Measurements from ENCODE around the gene FHAD1. TPM values are rescaled to one million over a fixed set of nuclear protein-coding genes. Genes with fewer than 3 reads are reported as not detected.

The FHAD1 gene
- total and polyA plus RNA-seq, 4 donors = under 0.01 to 0.13 (median 0.05) TPM; not detected in 1

DNA sequence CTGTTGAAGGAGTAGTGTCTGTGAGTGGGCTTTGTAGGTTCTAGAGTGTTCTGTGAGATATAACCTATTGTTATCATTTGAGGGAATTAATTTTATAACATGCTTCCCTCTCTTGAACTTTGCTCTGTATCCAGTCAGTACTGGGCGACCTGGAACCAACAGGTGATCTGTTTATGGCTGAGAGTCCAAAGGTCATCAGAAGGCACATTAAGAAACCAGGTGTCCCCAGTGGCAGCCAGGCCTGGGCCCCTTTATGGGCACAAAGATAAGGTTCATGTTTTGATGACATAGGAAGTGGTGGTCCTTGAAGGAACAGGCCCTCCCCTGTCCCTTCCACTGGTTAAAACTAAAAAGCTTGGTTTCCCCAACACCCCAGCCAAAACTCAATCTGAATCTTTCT is 61.1 kb downstream of the FHAD1 start (continued):
- TF ChIP-seq RAD21 (IDR thresholded peaks at IDR 0.05) (no peak), GABPA (IDR thresholded peaks at IDR 0.05 in 1 of 2, conservative IDR thresholded peaks at IDR 0.05 in 1 of 2) (no peak), NR2F2 (IDR thresholded peaks at IDR 0.05) (no peak), ZBTB33 (IDR thresholded peaks at IDR 0.05) (no peak), JUND (IDR thresholded peaks at IDR 0.05) (no peak)

- TF ChIP-seq RXRA (IDR thresholded peaks at IDR 0.05) (peak in 1 of 2 donors; percentile 80), HNF4A (conservative IDR thresholded peaks at IDR 0.05) (peak in 1 of 2 donors; percentile 66), HNF4G (IDR thresholded peaks at IDR 0.05) (no peak), FOXA1 (IDR thresholded peaks at IDR 0.05) (no peak), TAF1 (conservative IDR thresholded peaks at IDR 0.05) (no peak), CTCF (IDR thresholded peaks at IDR 0.05; ENCODE audit: low read depth, low read length, missing input control) (no peak), ZBTB33 (IDR thresholded peaks at IDR 0.05) (no peak), GABPA (IDR thresholded peaks at IDR 0.05 in 1 of 2, conservative IDR thresholded peaks at IDR 0.05 in 1 of 2) (no peak), EGR1 (IDR thresholded peaks at IDR 0.05; ENCODE audit: low read depth in 2 of 2) (no peak), SP1 (IDR thresholded peaks at IDR 0.05) (peak; percentile 11), YY1 (IDR thresholded peaks at IDR 0.05) (peak; percentile 59), MAX (IDR thresholded peaks at IDR 0.05) (no peak), RAD21 (IDR thresholded peaks at IDR 0.05) (no peak), NR2F2 (IDR thresholded peaks at IDR 0.05) (no peak), ATF3 (IDR thresholded peaks at IDR 0.05) (no peak), JUND (IDR thresholded peaks at IDR 0.05) (no peak), FOXA2 (IDR thresholded peaks at IDR 0.05) (no peak)
- TF ChIP-seq, protein P1, sequence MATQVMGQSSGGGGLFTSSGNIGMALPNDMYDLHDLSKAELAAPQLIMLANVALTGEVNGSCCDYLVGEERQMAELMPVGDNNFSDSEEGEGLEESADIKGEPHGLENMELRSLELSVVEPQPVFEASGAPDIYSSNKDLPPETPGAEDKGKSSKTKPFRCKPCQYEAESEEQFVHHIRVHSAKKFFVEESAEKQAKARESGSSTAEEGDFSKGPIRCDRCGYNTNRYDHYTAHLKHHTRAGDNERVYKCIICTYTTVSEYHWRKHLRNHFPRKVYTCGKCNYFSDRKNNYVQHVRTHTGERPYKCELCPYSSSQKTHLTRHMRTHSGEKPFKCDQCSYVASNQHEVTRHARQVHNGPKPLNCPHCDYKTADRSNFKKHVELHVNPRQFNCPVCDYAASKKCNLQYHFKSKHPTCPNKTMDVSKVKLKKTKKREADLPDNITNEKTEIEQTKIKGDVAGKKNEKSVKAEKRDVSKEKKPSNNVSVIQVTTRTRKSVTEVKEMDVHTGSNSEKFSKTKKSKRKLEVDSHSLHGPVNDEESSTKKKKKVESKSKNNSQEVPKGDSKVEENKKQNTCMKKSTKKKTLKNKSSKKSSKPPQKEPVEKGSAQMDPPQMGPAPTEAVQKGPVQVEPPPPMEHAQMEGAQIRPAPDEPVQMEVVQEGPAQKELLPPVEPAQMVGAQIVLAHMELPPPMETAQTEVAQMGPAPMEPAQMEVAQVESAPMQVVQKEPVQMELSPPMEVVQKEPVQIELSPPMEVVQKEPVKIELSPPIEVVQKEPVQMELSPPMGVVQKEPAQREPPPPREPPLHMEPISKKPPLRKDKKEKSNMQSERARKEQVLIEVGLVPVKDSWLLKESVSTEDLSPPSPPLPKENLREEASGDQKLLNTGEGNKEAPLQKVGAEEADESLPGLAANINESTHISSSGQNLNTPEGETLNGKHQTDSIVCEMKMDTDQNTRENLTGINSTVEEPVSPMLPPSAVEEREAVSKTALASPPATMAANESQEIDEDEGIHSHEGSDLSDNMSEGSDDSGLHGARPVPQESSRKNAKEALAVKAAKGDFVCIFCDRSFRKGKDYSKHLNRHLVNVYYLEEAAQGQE (IDR thresholded peaks at IDR 0.05) = peak; percentile 38
- no peak overlapping the region for H3K4me3 ChIP-seq (ENCODE audit: low read depth in 1 of 3, low read length in 3 of 3)
- no peaks in the 10 kb centered on the region for H3K27me3 ChIP-seq (ENCODE audit: control insufficient read depth in 4 of 4, insufficient read depth in 4 of 4, low read length in 3 of 4)
- H3K9me3 ChIP-seq (ENCODE audit: control insufficient read depth in 4 of 4, low read length in 3 of 4) = peaks cover 0 to 2% (median 0%) of the 10 kb centered on the region in 4 donors
- H3K36me3 ChIP-seq (ENCODE audit: control insufficient read depth in 4 of 4, insufficient read depth in 3 of 4, low read depth in 1 of 4, low read length in 3 of 4) = no peaks in the 10 kb centered on the region
- WGBS = 63% methylated on average over 6 of the region's 6 CpGs
- no peak for DNase-seq (ENCODE audit: low spot score)
- H3K9ac ChIP-seq (ENCODE audit: low read depth in 1 of 2, low read length in 2 of 2) = no peak overlapping the region
- H3K4me1 ChIP-seq (ENCODE audit: control insufficient read depth in 4 of 4, insufficient read depth in 4 of 4, low read length in 3 of 4) = peaks cover 4 to 14% (median 8%) of the 10 kb centered on the region in 4 donors
- H3K27ac ChIP-seq (ENCODE audit: low read depth in 1 of 2, low read length in 2 of 2) = peak overlapping the region; percentile 11 to 26
Observed at GRCh38 chr1:15308621-15309027, 61.6 kb downstream of the FHAD1 start.

All from liver (tissue), 9 donors.